GM18873 (cell line): ENCODE measurements around the gene NAA35.
"Not testable (repeated sequence)": the region's sequence is repeated elsewhere in the genome, so short reads cannot be mapped to it uniquely, and the experiment has no call there.

Source experiments
- ATAC-seq: cut with Tn5 transposase; IDR thresholded peaks from one replicate; pipeline ENCODE4 v1.9.1; 2021; ENCODE audit warnings: mild to moderate bottlenecking, moderate library complexity, moderate number of reproducible peaks; ENCODE audit not compliant: unreplicated experiment, low FRiP score

Gene NAA35

GRCh38 chr9:85940832-85941621 is at the start of gene NAA35:
Gene NAA35, plus strand, starts transcription at chr9:85941146. Its CDS starts 1,014 bp downstream, at chr9:85942160.
- peak; percentile 92 for ATAC-seq

- no peak for ATAC-seq
Measured at GRCh38 chr9:85892401-85892800, 48.5 kb upstream of the NAA35 start.

GRCh38 chr9:85895685-85896084 is 45.3 kb upstream of the NAA35 start:
- no peak for ATAC-seq

- no peak for ATAC-seq
Measured at GRCh38 chr9:85897848-85898247, 43.1 kb upstream of the NAA35 start.

- ATAC-seq: no peak
Measured at GRCh38 chr9:85898332-85898731, 42.6 kb upstream of the NAA35 start.

GRCh38 chr9:85899388-85899787 is 41.6 kb upstream of the NAA35 start:
- ATAC-seq: no peak

- no peak for ATAC-seq
Measured at GRCh38 chr9:85900504-85901201, 40.3 kb upstream of the NAA35 start.

GRCh38 chr9:85904975-85905374 is 36.0 kb upstream of the NAA35 start:
- ATAC-seq: no peak

- ATAC-seq: no peak
Measured at GRCh38 chr9:85905957-85906356, 35.0 kb upstream of the NAA35 start.

- ATAC-seq: no peak
Measured at GRCh38 chr9:85909390-85909789, 31.6 kb upstream of the NAA35 start.

GRCh38 chr9:85914108-85914507 is 26.8 kb upstream of the NAA35 start:
- ATAC-seq: no peak

GRCh38 chr9:85917756-85918155 is 23.2 kb upstream of the NAA35 start:
- ATAC-seq: no peak

- ATAC-seq: no peak
Measured at GRCh38 chr9:85925493-85925892, 15.5 kb upstream of the NAA35 start.

GRCh38 chr9:85927076-85927475 is 13.9 kb upstream of the NAA35 start:
- no peak for ATAC-seq

GRCh38 chr9:85931495-85931894 is 9.5 kb upstream of the NAA35 start:
- ATAC-seq: no peak

GRCh38 chr9:85935950-85936349 is 5.0 kb upstream of the NAA35 start:
- ATAC-seq: not testable (repeated sequence)

GRCh38 chr9:85940275-85940831 is 593 bp upstream of the NAA35 start:
- no peak for ATAC-seq

GRCh38 chr9:85941622-85941940 is 635 bp downstream of the NAA35 start:
- ATAC-seq: no peak

- ATAC-seq: no peak
Measured at GRCh38 chr9:85941966-85942912, 1.3 kb downstream of the NAA35 start.

- no peak for ATAC-seq
Measured at GRCh38 chr9:85942913-85943709, 2.2 kb downstream of the NAA35 start.
